BJ (cell line): ENCODE measurements around the gene PDE10A. TPM values are rescaled to one million over a fixed set of nuclear protein-coding genes. Genes with fewer than 3 reads are reported as not detected.

Source experiments
- CTCF ChIA-PET: fragments of 350-600 bp; formaldehyde crosslinking; extraction: SDS; loops from one replicate; lab custom pipeline; 2021; ENCODE audit warnings: antibody characterized with exemption, inconsistent platforms; lab: Yijun Ruan, JAX
- POLR2A ChIA-PET: fragments of 300-600 bp; sonication (Branson Sonifier 250); formaldehyde crosslinking; extraction: SDS; loops from one replicate; lab custom pipeline; 2021; ENCODE audit warnings: antibody characterized with exemption; lab: Charles Lee
- DNase-seq: peaks from one replicate; pipeline ENCODE4 v3.0.0-alpha.2; 2011; ENCODE audit warnings: low read depth
- H3K27me3 ChIP-seq: 2 replicates; pipeline ENCODE4 v1.6.0; 2011; ENCODE audit warnings: low read length; ENCODE audit not compliant: control insufficient read depth, insufficient read depth
- H3K36me3 ChIP-seq: 2 replicates; pipeline ENCODE4 v1.5.1; 2011; ENCODE audit warnings: low read length; ENCODE audit not compliant: control insufficient read depth, insufficient read depth
- H3K4me3 ChIP-seq: 2 replicates; pipeline ENCODE4 v1.5.1; 2011; ENCODE audit warnings: low read depth, mild to moderate bottlenecking, control low read depth, low read length
- polyA plus RNA-seq: library from polyadenylated mRNA; depleted of rRNA; stranded (reverse); fragments of >200 nt; gene quantifications from 2 replicates; pipeline ENCODE4 v1.2.3, GENCODE V29; 2011
- TF ChIP-seq, protein P1 (sequence below): IDR thresholded peaks from 2 replicates; pipeline ENCODE4 v1.5.1; 2011; ENCODE audit warnings: low read depth, mild to moderate bottlenecking, control low read depth, inconsistent platforms, low read length, moderate library complexity; ENCODE audit not compliant: insufficient read depth

PDE10A gene
- polyA plus RNA-seq, 1 experiment = 0.36 TPM

DNA sequence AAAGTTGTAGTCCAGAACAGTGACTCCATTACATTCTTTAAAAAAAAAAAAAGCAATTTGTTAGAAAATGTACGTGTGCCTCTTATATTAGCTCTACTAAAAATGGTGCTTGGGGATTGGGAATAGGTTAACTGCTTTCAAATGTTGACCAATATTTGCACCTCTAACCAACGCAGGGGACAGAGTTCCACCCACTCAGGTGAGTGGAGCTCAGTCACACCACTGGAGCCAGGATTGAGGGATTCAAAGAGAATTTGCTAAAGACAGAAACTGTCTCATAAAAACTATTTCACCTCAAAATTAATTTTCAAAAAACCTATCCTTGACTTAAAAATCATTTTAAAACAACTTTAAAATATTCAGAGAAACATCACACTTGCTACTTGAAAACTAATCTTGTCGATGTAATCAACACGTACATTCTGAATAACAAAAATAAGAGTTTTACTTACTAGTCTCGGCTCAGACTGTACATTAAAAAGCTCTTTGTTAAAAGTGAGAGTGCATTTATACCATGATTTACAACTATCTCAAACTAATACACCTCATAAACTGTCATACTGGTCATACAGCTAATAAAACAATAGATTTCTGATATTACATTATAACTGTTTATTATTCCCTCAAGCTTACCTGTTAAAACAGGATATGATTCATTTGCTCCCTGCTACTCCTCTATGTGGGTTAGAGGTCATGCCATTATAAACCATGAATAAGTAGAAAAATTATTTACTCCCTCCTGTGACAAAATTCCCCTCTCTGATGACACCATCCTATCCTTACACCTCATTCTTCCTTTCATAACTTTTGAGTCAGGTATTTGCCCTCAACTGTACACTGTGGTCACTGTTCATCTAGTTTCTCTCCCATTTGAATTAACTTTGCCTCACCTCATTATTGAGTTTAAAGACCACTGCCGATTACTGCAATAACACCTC lies 88.6 kb downstream of the PDE10A start:
- no peak for DNase-seq
- no peak overlapping the region for H3K4me3 ChIP-seq
- H3K36me3 ChIP-seq = no peaks in the 10 kb centered on the region
- no peaks in the 10 kb centered on the region for H3K27me3 ChIP-seq
- CTCF ChIA-PET = interaction anchor here (1.3 to 1.4 kb wide), 2 partner anchors 12 to 276 kb away, joined by 3 to 4 read pairs; no protein-coding TSS in a partner anchor
- POLR2A ChIA-PET = no interaction called here
- TF ChIP-seq, protein P1, sequence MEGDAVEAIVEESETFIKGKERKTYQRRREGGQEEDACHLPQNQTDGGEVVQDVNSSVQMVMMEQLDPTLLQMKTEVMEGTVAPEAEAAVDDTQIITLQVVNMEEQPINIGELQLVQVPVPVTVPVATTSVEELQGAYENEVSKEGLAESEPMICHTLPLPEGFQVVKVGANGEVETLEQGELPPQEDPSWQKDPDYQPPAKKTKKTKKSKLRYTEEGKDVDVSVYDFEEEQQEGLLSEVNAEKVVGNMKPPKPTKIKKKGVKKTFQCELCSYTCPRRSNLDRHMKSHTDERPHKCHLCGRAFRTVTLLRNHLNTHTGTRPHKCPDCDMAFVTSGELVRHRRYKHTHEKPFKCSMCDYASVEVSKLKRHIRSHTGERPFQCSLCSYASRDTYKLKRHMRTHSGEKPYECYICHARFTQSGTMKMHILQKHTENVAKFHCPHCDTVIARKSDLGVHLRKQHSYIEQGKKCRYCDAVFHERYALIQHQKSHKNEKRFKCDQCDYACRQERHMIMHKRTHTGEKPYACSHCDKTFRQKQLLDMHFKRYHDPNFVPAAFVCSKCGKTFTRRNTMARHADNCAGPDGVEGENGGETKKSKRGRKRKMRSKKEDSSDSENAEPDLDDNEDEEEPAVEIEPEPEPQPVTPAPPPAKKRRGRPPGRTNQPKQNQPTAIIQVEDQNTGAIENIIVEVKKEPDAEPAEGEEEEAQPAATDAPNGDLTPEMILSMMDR = no peak

DNA sequence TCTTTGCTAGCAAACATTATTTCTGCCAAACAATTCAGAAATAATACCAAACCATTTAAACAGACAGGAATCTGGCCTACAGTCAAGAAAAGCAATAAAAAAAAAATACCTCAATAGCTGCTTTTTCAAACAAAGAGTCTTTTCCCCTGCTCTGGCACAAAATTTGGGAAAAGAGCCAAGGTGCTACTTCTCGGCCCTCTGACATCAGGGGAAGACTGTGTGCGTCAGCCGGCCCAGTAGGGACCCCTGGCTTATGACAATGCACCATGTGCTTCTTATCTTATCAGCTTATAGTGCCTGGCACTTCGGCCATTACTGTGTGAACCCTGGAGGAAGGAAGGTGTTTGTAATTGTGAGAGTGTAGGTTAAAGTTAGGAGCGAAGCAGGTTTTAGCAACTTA lies 89.4 kb downstream of the PDE10A start:
- CTCF ChIA-PET = interaction anchor here (0.6 to 1.4 kb wide), 3 partner anchors 11 to 881 kb away, joined by 3 to 4 read pairs (median 3); no protein-coding TSS in a partner anchor
- H3K27me3 ChIP-seq = no peaks in the 10 kb centered on the region
- TF ChIP-seq, protein P1 = no peak
- H3K36me3 ChIP-seq = no peaks in the 10 kb centered on the region
- H3K4me3 ChIP-seq = no peak overlapping the region
- POLR2A ChIA-PET = no interaction called here
- DNase-seq = no peak

DNA sequence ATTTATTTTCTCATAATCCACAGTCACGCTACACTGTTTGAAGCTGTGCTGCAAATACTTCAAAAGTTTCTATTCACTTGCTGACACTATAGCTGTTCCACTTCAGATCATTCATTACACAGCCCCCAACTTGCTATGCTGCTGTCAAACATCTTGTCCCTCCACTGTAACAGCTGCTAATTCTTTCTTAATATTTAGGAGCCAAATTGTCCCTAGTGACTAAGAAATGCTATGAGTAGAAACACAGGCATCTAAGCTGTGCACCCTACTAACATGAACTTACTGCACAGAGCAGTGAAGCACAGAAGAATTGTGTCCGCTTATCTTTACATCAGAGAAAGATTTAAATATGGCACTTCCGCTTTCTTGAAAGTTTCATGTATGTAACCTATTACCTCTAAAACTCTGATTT lies 91.3 kb downstream of the PDE10A start:
- ChIA-PET CTCF (no interaction called here), POLR2A (no interaction called here)
- TF ChIP-seq, protein P1 = no peak
- H3K27me3 ChIP-seq = no peaks in the 10 kb centered on the region
- H3K36me3 ChIP-seq = no peaks in the 10 kb centered on the region
- DNase-seq = no peak
- no peak overlapping the region for H3K4me3 ChIP-seq

DNA sequence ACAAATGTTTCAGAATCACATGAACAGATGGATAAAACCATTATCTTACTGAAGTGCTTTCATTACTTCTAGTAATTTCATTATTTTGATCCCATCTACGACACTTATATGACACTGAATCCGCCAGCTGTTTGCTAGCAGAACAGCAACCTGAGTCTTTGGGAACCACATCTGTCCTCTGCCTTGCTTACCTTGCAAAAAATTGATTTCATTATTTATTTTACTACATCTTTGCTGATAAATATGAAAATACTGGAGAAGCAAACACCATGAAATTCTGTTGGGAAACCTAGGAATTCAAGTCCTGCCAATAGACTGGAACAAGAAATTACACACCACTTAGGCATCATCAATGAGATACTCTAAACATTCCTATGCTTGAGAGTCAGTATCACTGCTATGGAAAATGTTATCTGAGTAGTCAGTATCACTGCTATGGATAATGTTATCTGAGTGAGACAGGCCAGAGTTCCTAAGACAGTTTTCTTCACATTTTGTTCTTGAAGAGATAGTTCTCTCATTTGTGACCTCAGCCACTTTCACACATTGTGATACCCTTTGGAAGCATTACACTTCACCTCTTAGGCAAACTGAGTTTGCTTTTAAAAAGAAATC lies 91.9 kb downstream of the PDE10A start:
- ChIA-PET CTCF (no interaction called here), POLR2A (no interaction called here)
- Histone ChIP-seq H3K27me3 (no peaks in the 10 kb centered on the region), H3K4me3 (no peak overlapping the region), H3K36me3 (no peaks in the 10 kb centered on the region)
- no peak for DNase-seq
- TF ChIP-seq, protein P1 = no peak

DNA sequence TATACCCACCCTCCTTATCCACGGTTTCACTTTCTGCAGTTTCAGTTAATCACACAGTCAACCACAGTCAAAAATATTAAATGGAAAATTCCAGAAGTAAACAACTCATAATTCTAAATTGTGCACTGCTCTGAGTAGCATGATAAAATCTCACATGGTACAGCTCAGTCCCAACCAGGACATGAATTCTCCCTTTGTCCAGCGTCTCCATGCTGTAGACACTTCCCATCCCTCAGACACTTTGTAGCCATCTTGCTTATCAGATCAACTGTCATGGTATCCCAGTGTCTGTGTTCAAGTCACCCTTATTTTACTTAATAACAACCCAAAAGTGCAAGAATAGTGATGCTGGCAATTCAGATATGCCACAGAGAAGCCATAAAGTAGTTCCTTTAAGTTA lies 94.7 kb downstream of the PDE10A start:
- CTCF ChIA-PET = no interaction called here
- Histone ChIP-seq H3K36me3 (no peaks in the 10 kb centered on the region), H3K27me3 (no peaks in the 10 kb centered on the region), H3K4me3 (no peak overlapping the region)
- POLR2A ChIA-PET = no interaction called here
- TF ChIP-seq, protein P1 = no peak
- DNase-seq = no peak
